Fibroblast of the aortic adventitia (primary cell): ENCODE results near the gene CCDC149. TPM values are rescaled to one million over a fixed set of nuclear protein-coding genes. Genes with fewer than 3 reads are reported as not detected.

ENCODE experiments used
- DNase-seq: peaks from one replicate; pipeline ENCODE4 v3.0.0-alpha.2; 2010; ENCODE audit warnings: low read depth
- H3K4me3 ChIP-seq: 2 replicates; pipeline ENCODE4 v1.5.1; 2011; ENCODE audit warnings: low read depth, mild to moderate bottlenecking, control low read depth, low read length, moderate library complexity
- CTCF ChIP-seq: IDR thresholded peaks from 2 replicates; pipeline ENCODE4 v1.5.1; 2011; ENCODE audit warnings: mild to moderate bottlenecking, low read length, control low read depth, inconsistent platforms; ENCODE audit not compliant: insufficient read depth
- total RNA-seq: library from RNA; depleted of rRNA; stranded (reverse); fragments of >200 nt; gene quantifications from 2 replicates; pipeline ENCODE4 v1.2.3, GENCODE V29; 2012; ENCODE audit warnings: low replicate concordance

Gene CCDC149
- total RNA-seq, 1 donor: 18.3 TPM

GRCh38 chr4:24794480-24794879, 118.4 kb downstream of the CCDC149 start:
- TF ChIP-seq CTCF: no peak
- peak; percentile 79 for DNase-seq
- H3K4me3 ChIP-seq: no peak overlapping the region

- H3K4me3 ChIP-seq: no peak overlapping the region
- DNase-seq: no peak
- TF ChIP-seq CTCF: no peak
Observed at GRCh38 chr4:24794051-24794450, 118.8 kb downstream of the CCDC149 start.

GRCh38 chr4:24793219-24794005, 119.4 kb downstream of the CCDC149 start:
- no peak overlapping the region for H3K4me3 ChIP-seq
- TF ChIP-seq CTCF: peak; percentile 34
- DNase-seq: peak; percentile 40

DNA sequence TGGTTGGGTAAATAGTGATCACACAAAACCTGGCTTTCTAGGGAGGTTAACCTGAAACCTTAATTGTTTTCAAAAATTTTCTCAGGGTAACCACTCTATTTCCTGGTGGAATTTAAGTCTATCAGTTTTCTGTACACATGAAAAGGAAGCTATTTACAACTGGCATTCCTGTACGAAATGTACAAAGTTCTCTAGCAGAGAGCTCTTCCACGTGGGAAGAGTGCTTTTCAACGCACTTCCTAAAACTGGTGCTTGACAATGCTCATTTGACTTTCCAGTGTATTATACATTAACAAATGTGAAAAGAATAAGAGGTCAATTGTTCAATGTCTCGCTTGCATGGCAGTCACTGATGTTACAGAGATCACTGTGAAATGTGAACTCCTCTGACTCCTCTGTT, 120.3 kb downstream of the CCDC149 start:
- no peak overlapping the region for H3K4me3 ChIP-seq
- TF ChIP-seq CTCF: no peak
- no peak for DNase-seq

DNA sequence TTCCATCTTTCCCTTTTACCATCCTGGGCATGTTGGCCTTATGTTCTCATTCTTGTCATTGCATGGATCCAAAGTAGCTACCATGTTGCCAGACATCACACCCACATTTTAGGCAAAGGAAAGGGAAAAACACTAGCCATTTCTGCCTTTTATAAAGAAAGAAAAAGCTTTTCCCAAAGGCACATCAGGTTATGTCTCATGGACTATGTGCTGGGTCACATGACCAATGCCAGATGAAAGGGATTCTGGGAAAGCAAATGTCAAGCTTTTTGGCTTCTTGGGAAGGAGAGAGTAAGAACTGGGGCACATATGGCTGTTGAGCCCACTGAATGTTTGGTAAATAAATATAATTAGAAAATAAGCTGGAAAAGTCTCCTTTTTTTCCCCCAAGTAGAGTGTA, 121.8 kb downstream of the CCDC149 start:
- DNase-seq: no peak
- no peak for TF ChIP-seq CTCF
- H3K4me3 ChIP-seq: no peak overlapping the region

- TF ChIP-seq CTCF: no peak
- no peak for DNase-seq
- H3K4me3 ChIP-seq: no peak overlapping the region
Observed at GRCh38 chr4:24783506-24783905, 129.3 kb downstream of the CCDC149 start.
